OCI-LY7 (cell line): Measurements from ENCODE around the gene HS1BP3.

Source experiments
- EZH2phosphoT487 ChIP-seq: fragments of 200-600 bp; sonication (generic); IDR thresholded peaks from 2 replicates; pipeline ENCODE4 v1.6.1; 2018; ENCODE audit warnings: low read depth, borderline replicate concordance, mild to moderate bottlenecking, mixed run types, antibody characterized with exemption, low read length, moderate library complexity, mixed read lengths
- TF ChIP-seq, protein P1 (sequence below): fragments of 200-600 bp; sonication (generic); conservative IDR thresholded peaks from 2 replicates; pipeline ENCODE4 v1.5.1; 2014; ENCODE audit warnings: mild to moderate bottlenecking, antibody characterized with exemption, low read length, moderate library complexity, mixed read lengths

DNA sequence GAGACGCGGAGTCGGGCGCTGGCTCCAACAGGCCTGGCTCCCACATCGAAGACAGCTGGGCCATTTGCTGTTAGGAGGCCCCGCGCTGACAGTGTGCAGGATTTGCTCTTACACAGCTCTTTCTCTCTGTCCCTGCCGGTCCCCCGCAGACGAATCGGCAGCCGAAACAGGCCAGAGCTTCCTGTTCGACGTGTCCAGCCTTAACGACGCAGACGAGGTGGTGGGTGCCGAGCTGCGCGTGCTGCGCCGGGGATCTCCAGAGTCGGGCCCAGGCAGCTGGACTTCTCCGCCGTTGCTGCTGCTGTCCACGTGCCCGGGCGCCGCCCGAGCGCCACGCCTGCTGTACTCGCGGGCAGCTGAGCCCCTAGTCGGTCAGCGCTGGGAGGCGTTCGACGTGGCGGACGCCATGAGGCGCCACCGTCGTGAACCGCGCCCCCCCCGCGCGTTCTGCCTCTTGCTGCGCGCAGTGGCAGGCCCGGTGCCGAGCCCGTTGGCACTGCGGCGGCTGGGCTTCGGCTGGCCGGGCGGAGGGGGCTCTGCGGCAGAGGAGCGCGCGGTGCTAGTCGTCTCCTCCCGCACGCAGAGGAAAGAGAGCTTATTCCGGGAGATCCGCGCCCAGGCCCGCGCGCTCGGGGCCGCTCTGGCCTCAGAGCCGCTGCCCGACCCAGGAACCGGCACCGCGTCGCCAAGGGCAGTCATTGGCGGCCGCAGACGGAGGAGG lies 19.6 kb upstream of the HS1BP3 start:
- TF ChIP-seq, protein P1, sequence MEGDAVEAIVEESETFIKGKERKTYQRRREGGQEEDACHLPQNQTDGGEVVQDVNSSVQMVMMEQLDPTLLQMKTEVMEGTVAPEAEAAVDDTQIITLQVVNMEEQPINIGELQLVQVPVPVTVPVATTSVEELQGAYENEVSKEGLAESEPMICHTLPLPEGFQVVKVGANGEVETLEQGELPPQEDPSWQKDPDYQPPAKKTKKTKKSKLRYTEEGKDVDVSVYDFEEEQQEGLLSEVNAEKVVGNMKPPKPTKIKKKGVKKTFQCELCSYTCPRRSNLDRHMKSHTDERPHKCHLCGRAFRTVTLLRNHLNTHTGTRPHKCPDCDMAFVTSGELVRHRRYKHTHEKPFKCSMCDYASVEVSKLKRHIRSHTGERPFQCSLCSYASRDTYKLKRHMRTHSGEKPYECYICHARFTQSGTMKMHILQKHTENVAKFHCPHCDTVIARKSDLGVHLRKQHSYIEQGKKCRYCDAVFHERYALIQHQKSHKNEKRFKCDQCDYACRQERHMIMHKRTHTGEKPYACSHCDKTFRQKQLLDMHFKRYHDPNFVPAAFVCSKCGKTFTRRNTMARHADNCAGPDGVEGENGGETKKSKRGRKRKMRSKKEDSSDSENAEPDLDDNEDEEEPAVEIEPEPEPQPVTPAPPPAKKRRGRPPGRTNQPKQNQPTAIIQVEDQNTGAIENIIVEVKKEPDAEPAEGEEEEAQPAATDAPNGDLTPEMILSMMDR, result no peak
- no peak for TF ChIP-seq EZH2phosphoT487
